ENCODE measurements around the gene COQ7. TPM values are rescaled to one million over a fixed set of nuclear protein-coding genes. Genes with fewer than 3 reads are reported as not detected.

Gene COQ7
- total and polyA plus RNA-seq, 8 donors, result 6.9 to 12.6 (median 10.1) TPM

GRCh38 chr16:19127674-19128131 lies 60.3 kb downstream of the COQ7 start:
- Histone ChIP-seq H3K27me3 (no peaks in the 10 kb centered on the region), H3K36me3 (no peaks in the 10 kb centered on the region), H3K4me1 (no peaks in the 10 kb centered on the region), H3K9me3 (no peaks in the 10 kb centered on the region), H3K4me3 (no peak overlapping the region), H3K27ac (no peak overlapping the region)
- ATAC-seq (no peak), DNase-seq (no peak), FAIRE-seq (no peak)
- intact Hi-C loops (cut with DNase I), result no loop called here
- TF ChIP-seq CTCF (IDR thresholded peaks at IDR 0.05), result no peak
- WGBS, 2 donors, result 82% methylated on average over 3 of the region's 3 CpGs

- no peak for TF ChIP-seq CTCF (IDR thresholded peaks at IDR 0.05)
- H3K36me3 ChIP-seq, result no peaks in the 10 kb centered on the region
- 78 to 84% methylated on average over 7 of the region's 7 CpGs for WGBS, 2 donors
- H3K4me1 ChIP-seq, result no peaks in the 10 kb centered on the region
- H3K27me3 ChIP-seq, result no peaks in the 10 kb centered on the region
- H3K9me3 ChIP-seq, result no peaks in the 10 kb centered on the region
- intact Hi-C loops (cut with DNase I), result no loop called here
- FAIRE-seq (no peak), ATAC-seq (no peak), DNase-seq (no peak)
- no peak overlapping the region for H3K27ac ChIP-seq
- H3K4me3 ChIP-seq, result no peak overlapping the region
Observed at GRCh38 chr16:19128454-19129200, 61.2 kb downstream of the COQ7 start.

Other genes starting within 250 kb of the COQ7 start
- 10 to 100 TPM; 22.7 to 52.2 (median 30.5) TPM for gene SMG1, start 141.2 kb upstream of the COQ7 start, total RNA-seq
- gene SMG1, start 141.2 kb upstream of the COQ7 start, polyA plus RNA-seq, result 10 to 100 TPM in 1 of 2 donors, 1 to 10 TPM in 1; 9.8 to 11.0 TPM
- 1 to 10 TPM in 1 of 6 donors, under 1 TPM in 5; 0.20 to 1.1 (median 0.43) TPM for gene TMC7, start 83.7 kb upstream of the COQ7 start, total RNA-seq
- under 1 TPM; 0.42 to 0.73 TPM for gene TMC7, start 83.7 kb upstream of the COQ7 start, polyA plus RNA-seq
- 10 to 100 TPM; 17.9 to 36.2 (median 24.1) TPM for gene ITPRIPL2, start 46.4 kb downstream of the COQ7 start, total RNA-seq
- gene ITPRIPL2, start 46.4 kb downstream of the COQ7 start, polyA plus RNA-seq, result 1 to 10 TPM; 4.0 to 4.3 TPM
- 1 to 10 TPM; 2.0 to 5.6 (median 2.7) TPM for gene SYT17, start 100.6 kb downstream of the COQ7 start, total RNA-seq
- 10 to 100 TPM in 1 of 2 donors, 1 to 10 TPM in 1; 2.2 to 11.4 TPM for gene SYT17, start 100.6 kb downstream of the COQ7 start, polyA plus RNA-seq
- gene CLEC19A, start 218.1 kb downstream of the COQ7 start, total RNA-seq, result under 1 TPM in 1 of 6 donors, not detected in 5; 0.09 TPM
- not detected for gene CLEC19A, start 218.1 kb downstream of the COQ7 start, polyA plus RNA-seq

Data from pancreas (tissue), 10 donors.